Activated naive CD4-positive, alpha-beta T cell treated with anti-CD3 and anti-CD28 coated beads, Interleukin-2, amount 50 U/mL, for 24 hours (primary cell): ENCODE measurements around the gene TMCO1.
A peak's percentile ranks its signal among the peaks of the same experiment; 100 is the strongest.
"Not testable (repeated sequence)": the region's sequence is repeated elsewhere in the genome, so short reads cannot be mapped to it uniquely, and the experiment has no call there.

Source experiments
- H3K27ac Mint-ChIP-seq: one replicate; pipeline ENCODE4 v1.8.0; 2021; ENCODE audit warnings: mild to moderate bottlenecking, mixed read lengths
- H3K27me3 Mint-ChIP-seq: one replicate; pipeline ENCODE4 v1.8.0; 2021; ENCODE audit warnings: mixed read lengths
- H3K36me3 Mint-ChIP-seq: one replicate; pipeline ENCODE4 v1.8.0; 2021; ENCODE audit warnings: mixed read lengths
- H3K4me1 Mint-ChIP-seq: one replicate; pipeline ENCODE4 v1.8.0; 2021; ENCODE audit warnings: mixed read lengths
- H3K4me3 Mint-ChIP-seq: one replicate; pipeline ENCODE4 v1.8.0; 2021; ENCODE audit warnings: mild to moderate bottlenecking, mixed read lengths
- H3K9me3 Mint-ChIP-seq: one replicate; pipeline ENCODE4 v1.8.0; 2021; ENCODE audit warnings: mixed read lengths

TMCO1 gene, protein sequence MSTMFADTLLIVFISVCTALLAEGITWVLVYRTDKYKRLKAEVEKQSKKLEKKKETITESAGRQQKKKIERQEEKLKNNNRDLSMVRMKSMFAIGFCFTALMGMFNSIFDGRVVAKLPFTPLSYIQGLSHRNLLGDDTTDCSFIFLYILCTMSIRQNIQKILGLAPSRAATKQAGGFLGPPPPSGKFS

DNA sequence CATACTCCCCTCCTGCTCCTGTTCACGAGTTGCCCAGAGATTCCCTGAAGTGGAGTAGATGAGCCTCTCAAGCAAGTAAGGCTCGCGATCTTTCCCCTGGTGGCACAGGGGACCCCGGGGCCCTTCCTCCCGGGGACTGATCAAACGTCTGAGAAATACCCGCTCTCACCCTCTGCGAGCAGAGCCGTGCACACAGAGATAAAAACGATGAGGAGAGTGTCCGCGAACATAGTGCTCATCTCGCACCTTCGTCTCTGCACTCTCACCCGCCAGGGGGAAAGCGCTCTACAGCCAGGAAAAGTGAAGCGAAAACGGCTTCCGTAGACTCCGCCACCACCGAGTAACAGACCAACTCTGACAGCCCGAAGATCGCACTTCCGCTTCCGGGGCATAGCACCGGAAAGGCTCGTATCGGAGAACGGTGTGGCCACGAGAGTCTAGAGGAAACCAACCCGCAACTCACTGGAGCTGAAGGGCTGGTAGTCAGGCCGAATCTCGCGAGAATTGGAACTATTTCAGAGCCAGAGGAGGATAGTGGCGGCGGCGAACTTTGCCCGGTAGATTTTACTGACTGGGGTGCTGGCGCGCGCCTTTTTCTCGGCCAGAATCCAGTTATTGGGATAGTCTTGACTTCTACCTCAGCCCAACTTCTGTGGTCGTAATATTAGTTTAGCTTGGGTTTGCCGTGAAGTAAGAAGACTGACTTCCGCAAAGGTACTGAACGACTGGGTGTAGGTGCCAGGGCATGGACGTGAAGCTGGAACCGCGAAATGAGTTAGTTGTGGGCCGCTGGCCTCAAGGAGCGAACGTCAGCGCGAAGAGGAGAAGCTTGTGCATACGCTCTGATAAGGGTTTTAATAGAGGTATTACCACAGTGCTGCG lies at the start of gene TMCO1:
Gene TMCO1, minus strand, starts transcription at position 356 of the 882 bp plus-strand sequence. Its CDS starts 117 bp downstream, at position 239.
- Mint-ChIP-seq H3K9me3 (no peaks in the 10 kb centered on the region), H3K4me1 (peaks cover 85% of the 10 kb centered on the region), H3K4me3 (peak within 1 kb of the TSS; percentile 99), H3K36me3 (peaks cover 39% of the 10 kb centered on the region), H3K27me3 (no peaks in the 10 kb centered on the region), H3K27ac (peak within 1 kb of the TSS; percentile 98)

DNA sequence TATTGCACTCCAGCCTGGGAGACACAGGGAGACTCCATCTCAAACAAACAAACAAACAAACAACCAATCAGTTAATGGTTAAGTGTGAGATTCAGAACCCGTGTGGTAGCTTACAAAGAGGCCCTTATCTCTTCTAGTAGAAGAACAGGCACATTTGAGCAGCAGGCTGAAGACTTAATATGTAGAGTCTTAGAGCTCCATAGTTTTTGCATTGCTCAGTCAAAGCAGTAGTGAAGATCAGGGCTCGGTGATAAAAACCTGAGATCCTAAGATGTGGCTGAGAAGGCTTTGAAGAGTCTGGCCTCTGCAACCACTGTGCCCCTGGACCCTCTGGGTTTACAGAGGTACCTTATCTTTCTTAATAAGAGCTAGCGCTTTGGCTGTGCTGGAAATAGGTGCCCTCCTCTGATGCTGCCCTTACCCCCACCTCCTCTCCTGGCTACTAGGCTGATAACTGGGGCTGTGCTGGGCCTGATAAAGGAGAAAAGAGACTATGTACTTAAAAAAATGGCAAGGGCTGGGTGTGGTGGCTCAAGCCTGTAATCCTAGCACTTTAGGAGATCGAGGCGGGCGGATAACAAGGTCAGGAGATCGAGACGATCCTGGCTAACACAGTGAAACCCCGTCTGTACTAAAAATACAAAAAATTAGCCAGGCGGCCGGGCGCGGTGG lies 48.3 kb upstream of the TMCO1 start:
- peaks cover 3% of the 10 kb centered on the region for H3K36me3 Mint-ChIP-seq
- H3K4me1 Mint-ChIP-seq = no peaks in the 10 kb centered on the region
- no peaks in the 10 kb centered on the region for H3K9me3 Mint-ChIP-seq
- H3K27ac Mint-ChIP-seq = no peak overlapping the region
- H3K27me3 Mint-ChIP-seq = peaks cover 5% of the 10 kb centered on the region
- no peak overlapping the region for H3K4me3 Mint-ChIP-seq

DNA sequence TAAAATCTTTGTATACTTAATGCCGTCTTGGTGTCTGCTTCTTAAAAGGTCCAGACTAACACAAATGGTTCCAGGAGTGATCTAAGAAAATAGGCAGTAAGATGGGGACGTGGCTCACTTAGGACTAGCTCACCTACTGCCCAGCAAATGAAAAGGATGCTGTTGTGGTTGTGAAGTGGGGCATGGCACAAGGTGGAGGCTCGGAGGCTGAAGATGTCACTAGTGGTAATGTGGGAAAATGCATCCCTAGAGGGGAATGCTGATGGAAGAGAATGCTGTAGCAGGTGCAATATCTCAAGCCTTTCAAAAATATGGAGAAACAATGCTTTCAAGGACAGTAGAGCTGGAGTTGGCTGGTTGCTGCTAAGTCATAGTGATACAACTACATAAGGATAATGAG lies 47.5 kb upstream of the TMCO1 start:
- no peaks in the 10 kb centered on the region for H3K4me1 Mint-ChIP-seq
- no peak overlapping the region for H3K27ac Mint-ChIP-seq
- H3K36me3 Mint-ChIP-seq = peaks cover 3% of the 10 kb centered on the region
- no peak overlapping the region for H3K4me3 Mint-ChIP-seq
- peaks cover 5% of the 10 kb centered on the region for H3K27me3 Mint-ChIP-seq
- no peaks in the 10 kb centered on the region for H3K9me3 Mint-ChIP-seq

DNA sequence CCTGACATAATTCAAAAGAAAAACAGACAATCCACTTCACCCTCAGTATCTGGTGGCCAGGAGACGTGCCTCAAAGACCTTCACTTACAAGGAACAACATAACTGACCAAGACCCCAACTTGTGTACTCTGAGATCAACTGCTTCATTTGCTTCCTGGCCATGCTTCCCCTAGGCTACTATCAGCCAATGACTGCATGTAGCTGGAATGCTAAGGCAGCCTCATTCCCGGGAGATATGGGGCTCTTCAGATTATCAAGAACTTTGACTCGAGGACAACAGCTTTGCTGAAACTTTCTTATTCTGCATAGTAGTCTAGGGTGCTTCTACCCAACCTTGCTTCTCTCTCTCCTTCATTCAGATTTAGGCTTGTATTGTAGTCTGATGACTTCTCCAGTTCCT lies 47.1 kb upstream of the TMCO1 start:
- Mint-ChIP-seq H3K27ac (no peak overlapping the region), H3K4me3 (no peak overlapping the region), H3K36me3 (peaks cover 3% of the 10 kb centered on the region), H3K9me3 (no peaks in the 10 kb centered on the region), H3K4me1 (no peaks in the 10 kb centered on the region), H3K27me3 (peaks cover 5% of the 10 kb centered on the region)

DNA sequence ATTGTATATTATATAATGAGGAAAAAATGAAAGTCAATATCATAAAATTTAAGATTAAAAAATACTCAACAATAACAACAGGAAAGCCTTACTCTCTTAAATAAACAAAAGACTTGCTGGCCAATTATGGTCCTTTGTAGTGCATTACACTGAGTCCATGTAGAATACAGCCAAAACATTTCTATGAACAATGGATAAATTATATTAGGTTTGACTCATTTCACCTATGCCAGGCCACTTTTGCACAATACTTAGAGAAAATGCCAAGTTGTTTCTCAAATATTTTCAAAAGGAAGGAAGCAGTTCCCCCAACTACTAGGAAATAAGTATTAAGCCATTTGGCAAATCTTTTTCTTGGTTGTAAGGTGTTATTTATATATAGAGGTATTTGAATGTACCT lies 38.9 kb upstream of the TMCO1 start:
- Mint-ChIP-seq H3K9me3 (no peaks in the 10 kb centered on the region), H3K27ac (no peak overlapping the region), H3K4me1 (no peaks in the 10 kb centered on the region), H3K36me3 (no peaks in the 10 kb centered on the region), H3K27me3 (no peaks in the 10 kb centered on the region), H3K4me3 (no peak overlapping the region)

DNA sequence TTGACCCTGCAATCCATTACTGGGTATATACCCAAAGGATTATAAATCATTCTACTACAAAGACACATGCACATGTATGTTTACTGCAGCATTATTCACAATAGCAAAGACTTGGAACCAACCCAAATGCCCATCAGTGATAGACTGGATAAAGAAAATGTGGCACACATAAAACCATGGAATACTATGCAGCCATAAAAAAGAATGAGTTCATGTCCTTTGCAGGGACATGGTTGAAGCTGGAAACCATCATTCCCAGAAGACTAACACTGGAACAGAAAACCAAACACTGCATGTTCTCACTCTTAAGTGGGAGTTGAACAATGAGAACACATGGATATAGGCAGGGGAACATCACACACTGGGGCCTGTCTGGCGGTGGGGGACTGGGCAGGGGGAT lies 35.8 kb upstream of the TMCO1 start:
- not testable (repeated sequence) for H3K27ac Mint-ChIP-seq, H3K4me3 Mint-ChIP-seq, H3K4me1 Mint-ChIP-seq, H3K9me3 Mint-ChIP-seq, H3K36me3 Mint-ChIP-seq, H3K27me3 Mint-ChIP-seq

DNA sequence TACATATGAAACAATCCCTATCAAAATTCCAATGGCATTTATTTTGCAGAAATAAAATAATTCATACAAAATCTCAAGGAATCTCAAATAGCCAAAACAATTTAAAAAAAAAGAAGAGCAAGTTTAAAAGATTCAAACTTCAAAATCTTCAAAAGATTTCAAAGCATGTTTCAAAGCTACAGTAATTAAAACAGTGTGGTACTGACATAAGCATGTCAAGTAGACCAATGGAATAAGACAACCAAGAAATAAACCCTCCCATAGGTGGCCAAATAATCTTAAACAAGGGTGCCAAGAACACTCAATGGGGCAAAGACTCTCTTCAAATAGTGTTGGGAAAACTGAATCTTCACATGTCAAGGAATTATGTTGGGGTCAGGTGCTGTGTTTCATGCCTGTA lies 30.7 kb upstream of the TMCO1 start:
- H3K36me3 Mint-ChIP-seq = peaks cover 3% of the 10 kb centered on the region
- H3K9me3 Mint-ChIP-seq = peaks cover 14% of the 10 kb centered on the region
- no peak overlapping the region for H3K27ac Mint-ChIP-seq
- H3K4me1 Mint-ChIP-seq = no peaks in the 10 kb centered on the region
- H3K27me3 Mint-ChIP-seq = peaks cover 6% of the 10 kb centered on the region
- no peak overlapping the region for H3K4me3 Mint-ChIP-seq

DNA sequence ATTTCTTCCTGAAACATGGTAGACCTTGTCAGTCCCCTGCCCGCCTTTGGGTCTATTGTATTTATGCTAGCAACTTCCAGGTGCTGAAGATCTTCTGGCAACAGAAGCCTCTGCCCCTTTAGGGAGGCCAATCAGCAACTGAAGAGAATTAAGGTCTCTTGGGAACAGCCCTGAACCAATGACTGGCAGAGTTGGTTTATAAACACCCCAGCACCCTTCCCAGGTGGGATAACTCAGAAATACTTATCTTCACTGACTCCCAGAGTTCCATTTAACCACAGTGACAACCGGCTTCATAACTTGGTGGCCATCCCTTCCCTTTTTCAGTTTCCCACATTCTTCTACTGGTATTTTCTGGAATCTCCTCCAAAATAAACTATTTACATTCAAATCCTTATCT lies 27.2 kb upstream of the TMCO1 start:
- Mint-ChIP-seq H3K4me1 (no peaks in the 10 kb centered on the region), H3K9me3 (peaks cover 10% of the 10 kb centered on the region), H3K27me3 (peaks cover 11% of the 10 kb centered on the region), H3K4me3 (no peak overlapping the region), H3K36me3 (peaks cover 3% of the 10 kb centered on the region), H3K27ac (no peak overlapping the region)

DNA sequence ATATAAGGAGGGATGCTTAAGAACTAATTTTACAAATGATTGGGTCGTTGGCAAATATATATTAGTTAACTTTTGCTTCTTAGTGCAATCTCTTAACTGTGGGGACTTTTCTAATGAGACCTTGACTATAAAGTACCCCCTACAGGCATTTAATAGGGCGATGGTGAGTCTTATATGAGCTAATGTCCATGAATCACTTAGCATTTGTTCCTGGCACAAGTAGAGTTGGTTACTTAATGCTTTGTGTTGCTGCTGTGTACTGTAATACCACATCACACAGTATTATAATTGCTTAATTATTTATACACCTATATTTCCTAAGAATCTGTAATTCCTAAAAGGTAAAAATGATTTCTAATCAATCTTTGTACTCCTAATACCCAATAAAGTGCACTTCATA lies 25.3 kb upstream of the TMCO1 start:
- H3K4me3 Mint-ChIP-seq = no peak overlapping the region
- H3K4me1 Mint-ChIP-seq = no peaks in the 10 kb centered on the region
- H3K27ac Mint-ChIP-seq = no peak overlapping the region
- H3K36me3 Mint-ChIP-seq = no peaks in the 10 kb centered on the region
- H3K27me3 Mint-ChIP-seq = peaks cover 11% of the 10 kb centered on the region
- no peaks in the 10 kb centered on the region for H3K9me3 Mint-ChIP-seq

DNA sequence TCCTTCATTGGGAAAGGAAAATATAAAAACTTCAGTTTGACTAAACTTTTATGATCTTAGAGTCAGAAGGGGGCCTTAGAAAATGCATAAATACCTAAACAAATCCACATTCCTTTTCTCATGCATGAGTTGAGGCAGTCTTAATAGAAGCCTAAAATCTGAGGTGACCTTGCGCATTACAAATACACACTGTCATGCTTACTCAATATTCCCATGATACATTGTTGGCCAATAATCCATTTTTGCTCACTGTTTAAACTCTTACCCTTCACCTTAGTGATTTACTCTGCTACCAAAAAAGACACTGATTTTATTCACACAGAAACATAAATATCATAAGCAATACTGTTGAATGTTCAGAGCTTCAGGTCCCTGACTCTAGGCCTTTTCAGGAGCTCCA lies 19.1 kb upstream of the TMCO1 start:
- peaks cover 2% of the 10 kb centered on the region for H3K27me3 Mint-ChIP-seq
- no peaks in the 10 kb centered on the region for H3K9me3 Mint-ChIP-seq
- H3K36me3 Mint-ChIP-seq = peaks cover 2% of the 10 kb centered on the region
- H3K4me1 Mint-ChIP-seq = no peaks in the 10 kb centered on the region
- no peak overlapping the region for H3K27ac Mint-ChIP-seq
- no peak overlapping the region for H3K4me3 Mint-ChIP-seq

DNA sequence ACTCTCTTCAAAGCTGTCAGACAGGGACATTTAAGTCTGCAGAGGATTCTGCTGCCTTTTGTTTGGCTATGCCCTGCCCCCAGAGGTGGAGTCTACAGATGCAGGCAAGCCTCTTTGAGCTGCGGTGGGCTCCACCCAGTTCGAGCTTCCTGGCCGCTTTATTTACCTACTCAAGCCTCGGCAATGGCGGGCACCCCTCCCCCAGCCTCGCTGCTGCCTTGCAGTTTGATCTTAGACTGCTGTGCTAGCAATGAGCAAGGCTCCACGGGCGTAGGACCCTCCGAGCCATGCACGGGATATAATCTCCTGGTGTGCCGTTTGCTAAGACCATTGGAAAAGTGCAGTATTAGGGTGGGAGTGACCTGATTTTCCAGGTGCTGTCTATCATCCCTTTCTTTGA lies 14.9 kb upstream of the TMCO1 start:
- H3K4me3 Mint-ChIP-seq, H3K27me3 Mint-ChIP-seq, H3K9me3 Mint-ChIP-seq, H3K27ac Mint-ChIP-seq, H3K36me3 Mint-ChIP-seq, H3K4me1 Mint-ChIP-seq: not testable (repeated sequence)

DNA sequence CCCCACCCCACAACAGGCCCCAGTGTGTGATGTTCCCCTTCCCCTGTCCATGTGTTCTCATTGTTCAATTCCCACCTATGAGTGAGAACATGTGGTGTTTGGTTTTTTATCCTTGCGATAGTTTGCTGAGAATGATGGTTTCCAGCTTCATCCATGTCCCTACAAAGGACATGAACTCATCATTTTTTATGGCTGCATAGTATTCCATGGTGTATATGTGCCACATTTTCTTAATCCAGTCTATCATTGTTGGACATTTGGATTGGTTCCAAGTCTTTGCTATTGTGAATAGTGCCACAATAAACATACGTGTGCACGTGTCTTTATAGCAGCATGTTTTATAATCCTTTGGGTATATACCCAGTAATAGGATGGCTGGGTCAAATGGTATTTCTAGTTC lies 9.5 kb upstream of the TMCO1 start:
- not testable (repeated sequence) for H3K4me1 Mint-ChIP-seq, H3K9me3 Mint-ChIP-seq, H3K4me3 Mint-ChIP-seq, H3K36me3 Mint-ChIP-seq, H3K27ac Mint-ChIP-seq, H3K27me3 Mint-ChIP-seq

DNA sequence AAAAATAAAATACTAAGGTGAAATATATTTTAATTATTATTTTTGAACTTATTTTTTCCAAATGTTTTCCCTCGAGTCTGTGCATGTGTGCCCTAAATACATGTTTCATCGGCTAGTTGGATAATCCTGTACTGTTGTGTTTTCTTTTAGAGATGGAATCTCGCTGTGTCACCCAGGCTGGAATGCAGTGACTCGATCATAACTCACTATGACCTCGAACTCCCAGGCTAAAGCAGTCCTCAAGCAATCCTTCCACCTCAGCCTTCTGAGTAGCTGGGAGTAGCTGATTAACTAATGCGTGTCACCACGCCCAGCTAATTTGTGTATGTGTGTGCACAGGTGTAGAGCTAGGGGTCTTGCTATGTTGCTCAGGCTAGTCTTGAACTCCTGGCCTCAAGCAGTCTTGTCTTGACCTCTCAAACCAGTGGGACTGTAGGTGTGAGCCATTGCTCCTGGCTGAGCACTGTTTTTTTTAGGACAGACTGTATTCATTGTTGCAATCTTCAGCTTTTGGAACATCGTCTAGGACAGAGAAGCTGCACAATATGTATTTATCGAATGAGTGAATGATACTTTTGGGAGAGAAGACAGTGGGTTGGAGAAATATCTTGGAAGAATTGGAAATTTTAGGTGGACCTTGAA lies 4.8 kb upstream of the TMCO1 start:
- no peaks in the 10 kb centered on the region for H3K9me3 Mint-ChIP-seq
- H3K36me3 Mint-ChIP-seq = peaks cover 13% of the 10 kb centered on the region
- H3K4me1 Mint-ChIP-seq = peaks cover 42% of the 10 kb centered on the region
- H3K27me3 Mint-ChIP-seq = no peaks in the 10 kb centered on the region
- peak overlapping the region; percentile 52 for H3K27ac Mint-ChIP-seq
- no peak overlapping the region for H3K4me3 Mint-ChIP-seq

DNA sequence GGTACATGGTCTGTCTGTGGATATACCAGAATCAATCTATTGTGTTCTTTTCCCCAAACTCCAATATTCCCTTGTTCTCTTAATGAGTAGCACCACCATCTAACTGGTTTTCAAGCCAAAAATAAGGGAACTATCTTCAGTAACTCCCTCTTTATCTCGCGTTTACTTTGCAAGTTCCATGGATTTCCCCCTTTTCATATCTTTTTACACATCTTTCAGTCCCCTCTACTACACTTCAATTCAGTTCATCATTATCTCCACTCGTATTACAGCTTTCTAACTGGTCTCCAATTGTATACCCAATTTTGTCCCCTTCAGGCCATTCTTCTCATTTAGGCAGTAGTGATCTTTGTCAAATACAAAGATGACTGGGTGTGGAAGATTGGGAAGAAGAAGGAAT lies 4.1 kb upstream of the TMCO1 start:
- no peaks in the 10 kb centered on the region for H3K9me3 Mint-ChIP-seq
- peaks cover 20% of the 10 kb centered on the region for H3K36me3 Mint-ChIP-seq
- no peak overlapping the region for H3K4me3 Mint-ChIP-seq
- H3K27ac Mint-ChIP-seq = no peak overlapping the region
- H3K4me1 Mint-ChIP-seq = peaks cover 49% of the 10 kb centered on the region
- no peaks in the 10 kb centered on the region for H3K27me3 Mint-ChIP-seq

DNA sequence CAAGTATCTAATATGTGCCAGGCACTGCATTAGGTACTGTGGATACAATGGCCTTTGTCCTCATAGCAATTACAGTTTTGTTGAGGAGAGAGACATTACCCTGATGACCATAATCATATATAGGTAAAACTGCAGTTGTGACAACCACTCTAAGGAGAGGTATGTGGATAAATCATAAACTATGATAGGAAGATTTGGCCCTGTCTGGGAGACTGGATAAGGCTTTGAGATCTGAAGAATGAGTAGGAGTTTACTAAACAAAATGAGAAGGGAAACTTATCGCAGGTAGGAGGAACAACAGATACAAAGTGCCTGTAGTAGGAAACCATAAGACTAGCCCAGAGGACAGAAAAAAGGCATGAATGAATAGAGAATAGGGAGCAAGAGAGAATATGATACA lies 4.4 kb downstream of the TMCO1 start:
- H3K4me1 Mint-ChIP-seq = peaks cover 82% of the 10 kb centered on the region
- H3K4me3 Mint-ChIP-seq = peak overlapping the region; percentile 37
- peak overlapping the region; percentile 76 for H3K27ac Mint-ChIP-seq

DNA sequence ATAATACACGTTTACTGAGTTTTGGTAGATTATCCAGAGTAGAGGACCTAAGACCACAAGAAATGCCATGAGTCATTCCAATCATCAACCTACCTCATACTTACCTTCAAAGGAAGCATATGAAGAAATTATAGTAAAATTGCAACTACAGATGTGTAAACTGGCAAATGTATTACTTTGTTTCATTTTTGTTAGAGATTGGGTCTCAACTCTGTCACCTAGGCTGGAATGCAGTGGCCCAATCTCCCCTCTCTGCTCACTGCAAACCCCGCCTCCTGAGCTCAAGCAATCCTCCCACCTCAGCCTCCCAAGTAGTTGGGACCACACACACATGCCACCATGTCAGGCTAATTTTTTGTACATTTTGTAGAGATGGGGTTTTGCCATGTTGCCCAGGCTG lies 5.2 kb downstream of the TMCO1 start:
- Mint-ChIP-seq H3K36me3 (peaks cover 37% of the 10 kb centered on the region), H3K27ac (no peak overlapping the region), H3K9me3 (no peaks in the 10 kb centered on the region), H3K4me3 (no peak overlapping the region), H3K4me1 (peaks cover 79% of the 10 kb centered on the region), H3K27me3 (no peaks in the 10 kb centered on the region)

More for the DNA sequence above, 4.4 kb downstream of the TMCO1 start:
- Mint-ChIP-seq H3K27me3 (no peaks in the 10 kb centered on the region), H3K9me3 (no peaks in the 10 kb centered on the region), H3K36me3 (peaks cover 40% of the 10 kb centered on the region)
